Measurements from ENCODE around the gene TMEM256. TPM values are rescaled to one million over a fixed set of nuclear protein-coding genes. Genes with fewer than 3 reads are reported as not detected.

TMEM256 gene
- total RNA-seq, 2 experiments from 2014 or later: 73.2 to 77.0 TPM

DNA sequence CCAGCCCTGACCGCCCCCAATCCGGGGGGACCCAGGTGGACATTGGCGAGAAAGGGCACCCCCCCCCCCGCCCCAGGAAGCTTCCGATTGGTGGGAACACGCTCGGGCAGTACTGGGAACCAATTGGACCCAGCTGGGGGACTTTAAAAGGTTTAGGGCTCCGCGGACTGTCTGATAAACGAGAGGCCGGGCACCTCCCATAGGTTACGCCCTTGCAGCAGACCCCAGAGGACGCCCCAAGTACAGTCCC, 245 bp downstream of the TMEM256 start:
- Mint-ChIP-seq H3K27ac (peak overlapping the region; percentile 91), H3K9me3 (no peaks in the 10 kb centered on the region), H3K27me3 (peaks cover 13% of the 10 kb centered on the region), H3K36me3 (ENCODE audit: low read depth) (peaks cover 7% of the 10 kb centered on the region), H3K4me1 (peaks cover 24% of the 10 kb centered on the region), H3K4me3 (peak overlapping the region; percentile 95)
- ChIA-PET CTCF (interaction anchor here (0.6 to 3.4 kb wide), 7 partner anchors 10 to 688 kb away, joined by 3 to 18 read pairs (median 4); partner anchors contain the start of gene TMEM102), POLR2A (interaction anchor here (0.6 to 3.0 kb wide), 20 partner anchors 9 to 454 kb away, joined by 3 to 24 read pairs (median 4); partner anchors contain the start of genes ACAP1, MPDU1, NAA38 and PLSCR3)
- no peak for DNase-seq

DNA sequence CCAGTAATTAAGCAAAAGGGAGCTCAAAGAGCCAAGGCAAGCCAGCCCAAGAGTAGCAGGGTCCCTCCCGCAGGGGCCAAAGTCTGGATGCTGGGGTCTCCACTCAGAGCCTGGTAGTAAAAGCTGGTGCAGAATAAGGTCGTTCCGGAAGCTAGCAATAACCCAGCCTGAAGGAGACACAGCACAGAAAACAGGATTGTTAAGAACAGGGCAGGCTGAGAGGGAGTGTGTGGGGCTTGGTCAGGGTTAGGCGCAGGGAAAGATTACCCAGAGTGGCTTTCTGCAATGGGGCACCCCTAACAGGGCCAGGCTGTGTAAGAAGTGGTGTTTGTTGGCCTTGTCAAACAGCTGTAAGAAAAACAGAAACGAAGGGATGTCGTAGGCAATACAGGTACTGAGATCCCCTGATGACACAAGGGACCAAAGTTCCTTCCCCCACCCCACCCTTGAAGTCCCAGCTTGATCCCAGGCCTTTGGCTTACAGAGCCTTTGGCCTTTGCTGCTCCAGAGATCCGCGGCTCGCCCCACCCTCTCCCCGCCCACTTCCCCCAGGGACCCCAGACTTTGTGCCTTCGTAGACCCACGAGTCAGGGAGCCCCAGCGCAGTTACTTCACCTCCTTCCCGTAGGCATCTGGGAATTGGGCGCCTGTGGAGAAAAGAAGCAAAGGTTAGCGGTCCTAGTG, 712 bp downstream of the TMEM256 start:
- DNase-seq: peak; percentile 34
- Mint-ChIP-seq H3K27me3 (peaks cover 13% of the 10 kb centered on the region), H3K4me3 (peak overlapping the region; percentile 95), H3K27ac (peak overlapping the region; percentile 91), H3K9me3 (no peaks in the 10 kb centered on the region), H3K36me3 (ENCODE audit: low read depth) (peaks cover 7% of the 10 kb centered on the region), H3K4me1 (peaks cover 23% of the 10 kb centered on the region)
- ChIA-PET CTCF (interaction anchor here (0.5 to 3.4 kb wide), 4 partner anchors 11 to 53 kb away, joined by 3 to 18 read pairs (median 3); partner anchors contain the start of genes TMEM102 and TMEM95), POLR2A (interaction anchor here (0.6 to 3.0 kb wide), 22 partner anchors 9 to 454 kb away, joined by 3 to 24 read pairs (median 4); partner anchors contain the start of genes ACAP1, MPDU1, NAA38 and PLSCR3)

DNA sequence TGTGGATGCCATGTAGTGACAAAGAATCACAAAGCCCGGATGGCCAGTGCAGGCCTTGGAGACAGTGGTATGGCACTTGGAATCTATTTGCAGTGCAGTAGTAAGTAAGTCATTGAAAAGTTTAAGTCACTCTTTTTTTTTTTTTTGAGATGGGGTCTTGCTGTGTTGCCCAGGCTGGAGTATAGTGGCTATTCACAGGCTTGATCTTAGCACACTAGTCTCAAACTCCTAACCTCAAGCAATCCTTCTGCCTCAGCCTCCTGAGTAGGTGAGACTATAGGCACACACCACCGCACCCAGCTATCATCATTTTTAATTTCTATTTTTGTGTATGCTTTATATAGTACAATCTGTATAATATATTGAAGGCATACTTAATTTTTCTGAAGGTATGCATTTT, 5.3 kb downstream of the TMEM256 start:
- CTCF ChIA-PET: interaction anchor here (1.6 kb wide), 1 partner anchor 28 kb away, joined by 4 read pairs; no protein-coding TSS in a partner anchor
- H3K4me3 Mint-ChIP-seq: no peak overlapping the region
- no peaks in the 10 kb centered on the region for H3K9me3 Mint-ChIP-seq
- no peak for DNase-seq
- peaks cover 21% of the 10 kb centered on the region for H3K4me1 Mint-ChIP-seq
- POLR2A ChIA-PET: interaction anchor here (0.8 to 2.6 kb wide), 7 partner anchors 8 to 87 kb away, joined by 3 to 10 read pairs (median 6); partner anchors contain the start of genes GPS2 and POLR2A
- H3K27me3 Mint-ChIP-seq: no peaks in the 10 kb centered on the region
- H3K36me3 Mint-ChIP-seq (ENCODE audit: low read depth): peaks cover 12% of the 10 kb centered on the region
- no peak overlapping the region for H3K27ac Mint-ChIP-seq

DNA sequence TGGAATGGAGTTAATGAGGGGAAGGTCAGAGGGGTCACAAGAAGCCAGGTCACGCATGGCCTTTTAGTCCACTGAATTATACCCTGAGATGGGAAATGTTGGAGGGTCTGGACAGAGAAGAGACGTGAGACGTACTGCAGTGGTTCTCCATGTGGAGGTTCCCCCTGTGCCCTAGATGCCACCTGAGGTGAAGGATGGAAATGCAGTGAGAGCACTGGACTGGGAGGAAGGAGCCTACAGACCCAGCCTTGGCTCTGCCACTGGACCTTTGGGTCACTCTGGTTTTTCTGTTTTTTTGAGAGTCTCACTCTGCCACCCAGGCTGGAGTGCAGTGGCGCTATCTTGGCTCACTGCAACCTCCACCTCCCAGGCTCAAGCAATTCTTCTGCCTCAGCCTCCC, 7.8 kb downstream of the TMEM256 start:
- H3K4me3 Mint-ChIP-seq: peak overlapping the region; percentile 1
- no peak for DNase-seq
- H3K27me3 Mint-ChIP-seq: no peaks in the 10 kb centered on the region
- ChIA-PET CTCF (no interaction called here), POLR2A (interaction anchor here (2.6 to 4.2 kb wide), 3 partner anchors 7 to 39 kb away, joined by 10 to 22 read pairs (median 19); partner anchors contain the start of genes TMEM102 and TMEM256)
- no peaks in the 10 kb centered on the region for H3K9me3 Mint-ChIP-seq
- H3K36me3 Mint-ChIP-seq (ENCODE audit: low read depth): peaks cover 27% of the 10 kb centered on the region
- peak overlapping the region; percentile 8 for H3K27ac Mint-ChIP-seq
- H3K4me1 Mint-ChIP-seq: peaks cover 30% of the 10 kb centered on the region

DNA sequence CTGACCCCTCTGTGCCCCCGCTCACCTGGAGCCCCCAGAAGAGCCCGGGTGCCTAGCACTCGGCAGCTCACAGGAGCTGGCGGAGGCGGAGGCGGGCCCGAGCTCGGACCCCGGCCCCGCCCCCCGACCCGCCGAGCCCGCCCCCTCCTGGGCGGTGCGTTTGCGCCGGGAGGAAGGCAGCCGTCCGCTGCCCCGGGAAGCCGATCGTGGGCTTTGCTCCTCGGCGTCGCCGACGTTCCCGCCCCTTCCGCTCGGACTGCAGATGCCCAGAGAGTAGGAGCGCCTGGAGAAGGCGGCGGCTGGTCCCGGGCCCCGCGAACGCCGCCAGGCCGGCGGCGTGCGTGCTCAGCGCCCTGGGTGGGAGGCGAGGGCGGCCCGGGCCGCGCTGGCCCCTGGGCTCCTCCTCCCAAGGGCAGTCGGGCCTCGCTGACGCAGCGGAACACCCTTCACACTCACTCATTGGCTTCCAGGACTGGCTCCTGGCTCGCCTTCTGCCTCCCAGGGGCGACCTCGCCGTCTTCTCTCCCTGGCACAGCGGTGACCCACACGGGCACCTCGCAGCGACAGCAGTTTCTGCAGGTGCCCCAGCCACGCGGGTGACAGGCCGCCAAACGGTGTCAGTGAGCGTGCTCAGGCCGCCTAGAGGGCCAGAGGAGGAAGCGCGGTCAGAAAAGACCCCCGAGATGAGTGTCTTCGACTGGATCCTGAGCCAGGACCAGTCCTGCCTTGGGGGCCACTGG, 9.3 kb downstream of the TMEM256 start, which contains the start of gene PLSCR3:
PLSCR3 (minus strand) TSS at position 74 of the 740 bp plus-strand sequence. CDS start 415 bp downstream, outside the sequence.
- Mint-ChIP-seq H3K9me3 (no peaks in the 10 kb centered on the region), H3K4me3 (peak within 1 kb of the TSS; percentile 92), H3K36me3 (ENCODE audit: low read depth) (peaks cover 39% of the 10 kb centered on the region), H3K4me1 (peaks cover 37% of the 10 kb centered on the region), H3K27ac (peak within 1 kb of the TSS; percentile 84), H3K27me3 (no peaks in the 10 kb centered on the region)
- ChIA-PET POLR2A (interaction anchor here (1.3 to 4.2 kb wide), 5 partner anchors 9 to 293 kb away, joined by 3 to 22 read pairs (median 16); partner anchors contain the start of genes TMEM102, TMEM256 and TP53), CTCF (interaction anchor here (0.9 to 1.4 kb wide), 4 partner anchors 9 to 166 kb away, joined by 3 to 8 read pairs (median 4); no protein-coding TSS in a partner anchor)
- peak; percentile 85 for DNase-seq

DNA sequence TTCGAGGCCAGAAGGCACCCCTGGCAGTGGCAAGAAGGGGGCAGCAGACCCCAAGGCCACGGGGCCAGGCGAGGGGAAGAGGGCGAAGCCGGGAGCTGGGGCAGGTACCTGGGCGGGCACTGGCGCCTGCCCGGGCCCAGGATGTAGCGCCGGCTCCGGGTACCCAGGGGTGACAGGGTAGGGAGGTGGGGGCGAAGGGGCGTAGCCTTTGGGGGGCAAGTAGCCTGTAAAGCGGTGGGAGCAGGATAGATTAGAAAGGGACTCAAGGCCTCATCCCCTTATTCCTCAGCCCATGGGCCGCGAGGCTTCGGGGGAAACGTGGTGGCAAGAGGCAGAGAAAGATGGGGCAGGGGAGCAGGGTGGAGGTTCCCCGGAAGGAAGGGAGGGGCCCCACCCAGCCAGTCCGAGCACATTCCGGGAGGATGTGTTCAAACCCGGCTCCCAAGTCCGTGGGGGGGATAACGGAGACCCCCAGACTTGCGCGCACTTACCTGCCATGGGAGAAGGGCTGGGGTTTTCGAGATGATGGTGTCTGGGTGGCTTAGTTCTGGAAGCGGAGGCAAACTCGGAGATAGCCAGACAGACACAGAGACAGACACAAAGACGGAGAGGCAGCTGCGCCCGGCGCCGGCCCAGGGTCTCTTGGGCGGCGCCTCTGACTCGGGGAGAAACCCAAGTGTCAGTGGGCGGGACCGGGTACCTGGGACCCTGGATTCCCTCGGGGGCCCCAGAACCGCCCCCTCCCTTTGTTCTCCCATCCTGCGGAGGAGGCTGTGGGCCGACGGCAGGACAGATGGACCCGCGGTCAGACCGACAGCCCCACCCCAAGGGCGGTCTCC, 10.1 kb downstream of the TMEM256 start:
- ChIA-PET CTCF (interaction anchor here (0.6 to 1.4 kb wide), 6 partner anchors 8 to 167 kb away, joined by 3 to 8 read pairs (median 3); partner anchors contain the start of gene ACAP1), POLR2A (interaction anchor here (1.0 to 4.2 kb wide), 6 partner anchors 9 to 293 kb away, joined by 3 to 22 read pairs (median 10); partner anchors contain the start of genes TMEM102, TMEM256 and TP53)
- Mint-ChIP-seq H3K4me3 (peak overlapping the region; percentile 92), H3K27me3 (no peaks in the 10 kb centered on the region), H3K27ac (peak overlapping the region; percentile 82), H3K4me1 (peaks cover 37% of the 10 kb centered on the region), H3K9me3 (no peaks in the 10 kb centered on the region), H3K36me3 (ENCODE audit: low read depth) (peaks cover 46% of the 10 kb centered on the region)
- DNase-seq: peak; percentile 47

DNA sequence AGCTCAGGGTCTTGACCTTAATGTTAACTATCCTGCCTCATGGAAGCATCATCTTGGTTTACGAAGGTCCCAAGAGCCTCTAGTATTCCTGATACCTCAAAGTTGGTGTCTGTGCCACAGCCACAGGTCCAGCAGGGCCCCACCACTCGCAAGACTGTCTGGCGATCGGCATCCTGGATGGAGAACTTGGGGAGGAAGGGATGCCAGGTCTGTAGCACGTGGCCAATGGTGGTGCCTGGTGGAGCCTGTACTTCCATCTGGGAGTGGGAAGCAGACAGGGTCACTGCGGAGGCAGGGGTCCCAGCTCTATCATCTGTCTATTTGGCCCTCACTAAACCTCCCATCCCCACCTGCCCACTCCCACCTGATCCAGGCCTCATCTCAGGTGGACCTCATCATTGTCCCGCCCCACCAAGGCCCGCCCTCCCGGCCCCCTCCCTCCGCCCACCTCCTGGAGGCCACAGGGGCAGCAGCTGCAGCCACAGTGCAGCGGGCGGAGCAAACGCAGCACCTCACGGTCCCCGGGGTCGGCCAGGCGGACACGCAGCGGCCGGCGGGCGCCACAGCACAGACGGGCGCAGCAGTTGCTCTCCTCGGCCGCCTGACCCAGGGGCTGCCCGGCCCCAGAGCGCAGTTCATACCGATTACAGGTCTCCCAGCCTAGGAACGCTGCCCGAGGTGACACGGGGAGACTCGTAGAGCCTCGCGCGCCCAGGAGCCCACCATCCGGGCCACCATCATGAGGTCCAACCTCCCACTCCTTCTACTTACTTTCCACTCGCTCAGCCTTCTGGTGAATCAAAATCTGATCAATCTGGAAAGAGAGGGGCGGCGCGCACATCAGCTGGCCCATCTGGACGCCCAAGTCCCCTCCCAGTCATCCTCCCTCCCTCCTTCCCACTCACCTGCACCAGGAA, 10.9 kb downstream of the TMEM256 start:
- H3K4me1 Mint-ChIP-seq: peaks cover 37% of the 10 kb centered on the region
- CTCF ChIA-PET: interaction anchor here (0.6 kb wide), 1 partner anchor 22 kb away, joined by 4 read pairs; no protein-coding TSS in a partner anchor
- H3K4me3 Mint-ChIP-seq: peak overlapping the region; percentile 92
- H3K9me3 Mint-ChIP-seq: no peaks in the 10 kb centered on the region
- peaks cover 46% of the 10 kb centered on the region for H3K36me3 Mint-ChIP-seq (ENCODE audit: low read depth)
- POLR2A ChIA-PET: interaction anchor here (1.0 to 4.2 kb wide), 5 partner anchors 10 to 294 kb away, joined by 3 to 22 read pairs (median 16); partner anchors contain the start of genes TMEM102, TMEM256 and TP53
- peak overlapping the region; percentile 61 for H3K27ac Mint-ChIP-seq
- H3K27me3 Mint-ChIP-seq: no peaks in the 10 kb centered on the region
- DNase-seq: no peak

DNA sequence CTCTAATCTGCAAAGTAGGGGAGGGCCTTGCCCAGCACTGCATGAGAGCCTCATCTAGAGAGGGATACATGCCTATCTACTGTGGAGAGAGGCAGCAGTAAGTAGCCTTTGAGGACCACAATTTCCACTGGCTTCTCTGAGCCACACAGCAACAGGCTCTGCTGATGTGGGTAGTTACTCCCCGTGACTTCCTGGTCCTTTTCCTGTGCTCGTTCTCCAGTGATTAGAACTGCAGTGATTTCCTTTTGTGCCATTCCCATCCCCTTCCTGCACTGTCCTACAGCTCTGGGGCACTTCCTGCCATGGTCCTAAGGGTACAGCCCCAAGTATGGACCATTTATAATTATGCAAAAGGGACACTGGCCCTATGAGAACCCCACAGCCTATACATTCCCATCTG, 12.6 kb downstream of the TMEM256 start:
- Mint-ChIP-seq H3K27me3 (no peaks in the 10 kb centered on the region), H3K27ac (peak overlapping the region; percentile 52), H3K4me3 (peak overlapping the region; percentile 24), H3K4me1 (peaks cover 37% of the 10 kb centered on the region), H3K9me3 (no peaks in the 10 kb centered on the region), H3K36me3 (ENCODE audit: low read depth) (peaks cover 53% of the 10 kb centered on the region)
- ChIA-PET POLR2A (interaction anchor here (1.3 to 1.4 kb wide), 2 partner anchors 8 to 22 kb away, joined by 3 read pairs; no protein-coding TSS in a partner anchor), CTCF (no interaction called here)
- DNase-seq: no peak

DNA sequence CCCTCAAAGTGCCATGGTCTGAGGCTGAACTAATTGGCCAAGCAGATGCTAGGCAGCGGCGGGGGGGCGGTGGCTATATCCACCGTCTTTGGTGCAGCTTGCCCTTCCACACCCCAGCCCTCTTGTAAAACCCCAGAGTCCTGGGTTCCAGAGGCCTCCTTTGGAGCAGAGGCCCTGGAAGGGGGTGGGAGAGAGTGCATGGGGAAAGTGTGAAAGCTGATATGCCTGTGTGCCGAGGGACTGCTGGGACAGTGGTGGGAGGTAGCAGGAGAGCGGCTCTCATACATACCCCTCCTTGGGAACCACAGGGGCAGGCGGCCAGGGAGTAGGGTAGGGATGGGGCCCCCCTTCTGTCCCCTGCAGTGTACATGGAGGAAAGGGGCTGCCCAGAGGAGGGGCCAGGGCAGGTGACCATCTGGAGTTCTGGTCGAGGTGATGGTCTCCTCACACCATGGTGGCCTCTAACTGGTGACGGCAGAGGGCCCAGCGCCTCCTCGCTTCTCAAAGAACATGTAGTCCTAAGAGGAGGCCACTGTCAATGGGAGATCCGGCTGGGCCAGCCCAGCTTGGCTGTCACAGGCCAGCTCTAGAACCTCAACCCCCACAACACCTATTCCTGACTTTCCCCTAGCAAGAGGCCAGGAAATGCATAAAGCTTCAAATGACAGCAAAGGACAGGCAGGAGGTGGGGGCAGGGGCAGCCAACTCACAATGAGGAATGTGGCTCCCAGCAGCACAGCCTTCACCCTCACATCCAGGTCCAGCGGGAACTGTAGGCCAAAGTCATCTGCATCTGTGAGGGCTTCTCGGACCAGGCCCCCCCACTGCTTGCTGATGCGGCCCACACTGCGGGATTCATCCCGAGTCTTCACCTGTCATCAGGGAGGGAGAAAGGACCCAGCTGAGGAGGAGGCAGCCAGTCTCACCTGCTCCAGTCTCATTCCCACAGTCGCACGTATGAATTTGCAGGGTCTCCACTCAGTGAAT, 13.7 kb downstream of the TMEM256 start:
- Mint-ChIP-seq H3K4me1 (peaks cover 34% of the 10 kb centered on the region), H3K36me3 (ENCODE audit: low read depth) (peaks cover 53% of the 10 kb centered on the region), H3K27ac (no peak overlapping the region), H3K4me3 (no peak overlapping the region), H3K27me3 (no peaks in the 10 kb centered on the region), H3K9me3 (no peaks in the 10 kb centered on the region)
- ChIA-PET CTCF (interaction anchor here (1.7 kb wide), 1 partner anchor 34 kb away, joined by 5 read pairs; no protein-coding TSS in a partner anchor), POLR2A (interaction anchor here (1.3 to 1.4 kb wide), 3 partner anchors 9 to 23 kb away, joined by 3 to 6 read pairs (median 3); partner anchors contain the start of gene TMEM256)
- DNase-seq: no peak

DNA sequence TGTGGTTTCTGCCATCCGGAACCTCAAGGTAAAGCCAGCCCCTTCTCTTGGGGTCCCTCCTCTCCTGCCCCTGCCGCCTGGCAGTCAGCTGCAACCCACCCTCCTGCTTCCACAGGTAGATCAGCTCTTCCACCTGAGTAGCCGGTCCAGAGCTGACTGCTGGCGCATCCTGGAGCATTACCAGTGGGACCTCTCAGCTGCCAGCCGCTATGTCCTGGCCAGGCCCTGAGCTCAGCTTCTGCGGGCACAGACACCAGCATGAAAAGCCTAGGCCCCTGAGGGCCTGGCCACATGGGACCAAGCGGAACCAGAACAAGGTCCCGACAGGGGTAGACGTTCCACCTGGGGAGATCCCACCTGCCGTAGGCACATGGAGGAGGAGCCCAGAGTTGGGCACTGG, 15.0 kb downstream of the TMEM256 start:
- POLR2A ChIA-PET: interaction anchor here (1.1 to 1.3 kb wide), 2 partner anchors 12 to 15 kb away, joined by 3 to 6 read pairs; partner anchors contain the start of gene TMEM256
- CTCF ChIA-PET: no interaction called here
- Mint-ChIP-seq H3K4me1 (peaks cover 34% of the 10 kb centered on the region), H3K4me3 (no peak overlapping the region), H3K36me3 (ENCODE audit: low read depth) (peaks cover 51% of the 10 kb centered on the region), H3K27ac (no peak overlapping the region), H3K9me3 (no peaks in the 10 kb centered on the region), H3K27me3 (no peaks in the 10 kb centered on the region)
- no peak for DNase-seq
